ENCODE data around the gene SSBP2. TPM values are rescaled to one million over a fixed set of nuclear protein-coding genes. Genes with fewer than 3 reads are reported as not detected.

The SSBP2 gene
- polyA plus RNA-seq, 1 donor: 27.8 TPM

- 80% methylated on average over 1 of the region's 4 CpGs for WGBS (ENCODE audit: insufficient coverage, low lambda C conversion rate)
- no peaks in the 10 kb centered on the region for H3K36me3 ChIP-seq (ENCODE audit: control insufficient read depth, insufficient read depth, low read length)
- no peak overlapping the region for H3K4me3 ChIP-seq (ENCODE audit: low read length)
- no peaks in the 10 kb centered on the region for H3K27me3 ChIP-seq (ENCODE audit: control insufficient read depth, insufficient read depth, low read length)
- no peaks in the 10 kb centered on the region for H3K9me3 ChIP-seq (ENCODE audit: control insufficient read depth, low read depth, low read length)
- H3K4me1 ChIP-seq (ENCODE audit: control insufficient read depth, insufficient read depth, low read length): no peaks in the 10 kb centered on the region
- DNase-seq: no peak
- no peak overlapping the region for H3K27ac ChIP-seq (ENCODE audit: low read length)
Measured at GRCh38 chr5:81785322-81785721, 34.4 kb upstream of the SSBP2 start.

DNA sequence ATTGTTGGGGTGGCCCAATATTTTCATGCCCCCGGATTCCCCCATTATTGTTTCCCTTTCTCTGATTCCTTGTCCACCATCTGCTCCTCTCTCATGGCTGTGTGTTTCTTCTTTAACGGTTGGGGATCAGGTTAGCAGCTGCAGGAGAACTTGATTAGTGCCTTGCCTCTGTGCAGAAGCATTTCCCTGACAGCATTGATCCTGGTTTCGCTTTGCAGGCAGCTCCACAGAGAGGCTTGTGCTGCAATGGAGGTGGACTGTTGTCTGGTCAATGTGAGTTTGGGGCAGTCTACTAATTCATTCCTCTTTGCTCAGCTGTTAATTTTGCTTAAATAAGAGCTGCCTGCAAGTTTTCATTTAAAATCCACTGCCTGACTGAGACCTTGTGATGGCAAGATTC is 32.5 kb upstream of the SSBP2 start:
- H3K27me3 ChIP-seq (ENCODE audit: control insufficient read depth, insufficient read depth, low read length): no peaks in the 10 kb centered on the region
- H3K4me1 ChIP-seq (ENCODE audit: control insufficient read depth, insufficient read depth, low read length): peaks cover 7% of the 10 kb centered on the region
- H3K9me3 ChIP-seq (ENCODE audit: control insufficient read depth, low read depth, low read length): no peaks in the 10 kb centered on the region
- no peak overlapping the region for H3K4me3 ChIP-seq (ENCODE audit: low read length)
- WGBS (ENCODE audit: insufficient coverage, low lambda C conversion rate): 75% methylated on average over 1 of the region's 3 CpGs
- no peak overlapping the region for H3K27ac ChIP-seq (ENCODE audit: low read length)
- no peaks in the 10 kb centered on the region for H3K36me3 ChIP-seq (ENCODE audit: control insufficient read depth, insufficient read depth, low read length)
- DNase-seq: no peak

DNA sequence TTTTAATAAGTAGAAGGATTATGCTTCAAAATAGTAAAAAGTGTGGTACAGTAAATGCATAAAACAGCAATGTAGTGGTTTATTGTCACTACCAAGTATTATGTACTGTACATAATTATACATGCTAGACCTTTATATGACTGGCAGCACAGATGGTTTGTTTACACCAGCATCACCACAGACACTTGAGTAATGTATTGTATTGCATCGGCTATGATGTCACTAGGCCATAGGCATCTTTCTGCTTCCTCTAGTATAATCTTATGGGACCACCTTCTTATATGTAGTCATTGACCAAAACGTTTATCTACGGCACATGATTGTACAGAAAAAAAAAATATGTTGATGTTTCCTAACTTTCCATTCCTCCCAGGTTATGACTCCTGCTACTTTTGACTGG is 31.9 kb upstream of the SSBP2 start:
- Histone ChIP-seq H3K4me1 (ENCODE audit: control insufficient read depth, insufficient read depth, low read length) (peaks cover 7% of the 10 kb centered on the region), H3K27me3 (ENCODE audit: control insufficient read depth, insufficient read depth, low read length) (no peaks in the 10 kb centered on the region), H3K36me3 (ENCODE audit: control insufficient read depth, insufficient read depth, low read length) (no peaks in the 10 kb centered on the region), H3K27ac (ENCODE audit: low read length) (no peak overlapping the region), H3K4me3 (ENCODE audit: low read length) (no peak overlapping the region), H3K9me3 (ENCODE audit: control insufficient read depth, low read depth, low read length) (no peaks in the 10 kb centered on the region)
- DNase-seq: no peak
- WGBS (ENCODE audit: insufficient coverage, low lambda C conversion rate): no CpG with 5 or more reads among the region's 3 CpGs

DNA sequence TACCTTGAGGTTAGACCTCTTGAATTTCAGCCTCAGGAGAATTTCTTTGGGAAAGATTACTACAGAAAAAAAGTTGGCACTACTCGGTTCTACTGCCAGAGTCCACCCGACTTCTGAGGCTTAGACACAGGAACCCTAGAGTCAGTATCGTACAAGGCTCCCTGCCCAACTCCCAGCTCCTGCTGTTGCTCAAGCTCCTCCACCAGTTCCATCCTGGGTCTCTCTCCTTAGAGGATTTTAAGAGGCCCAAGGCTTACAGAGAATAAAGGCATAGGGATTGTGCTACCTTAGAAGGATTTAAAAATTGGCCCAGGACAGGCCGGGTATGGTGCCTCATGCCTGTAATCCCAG is 29.0 kb upstream of the SSBP2 start:
- whole genome bisulfite sequencing (ENCODE audit: insufficient coverage, low lambda C conversion rate): no CpG with 5 or more reads among the region's 4 CpGs
- Histone ChIP-seq H3K36me3 (ENCODE audit: control insufficient read depth, insufficient read depth, low read length) (no peaks in the 10 kb centered on the region), H3K4me1 (ENCODE audit: control insufficient read depth, insufficient read depth, low read length) (peaks cover 7% of the 10 kb centered on the region), H3K4me3 (ENCODE audit: low read length) (no peak overlapping the region), H3K27me3 (ENCODE audit: control insufficient read depth, insufficient read depth, low read length) (no peaks in the 10 kb centered on the region), H3K9me3 (ENCODE audit: control insufficient read depth, low read depth, low read length) (no peaks in the 10 kb centered on the region), H3K27ac (ENCODE audit: low read length) (no peak overlapping the region)
- DNase-seq: no peak

- no CpG with 5 or more reads among the region's 5 CpGs for WGBS (ENCODE audit: insufficient coverage, low lambda C conversion rate)
- peak overlapping the region; percentile 22 for H3K4me3 ChIP-seq (ENCODE audit: low read length)
- no peaks in the 10 kb centered on the region for H3K9me3 ChIP-seq (ENCODE audit: control insufficient read depth, low read depth, low read length)
Measured at GRCh38 chr5:81779125-81779915, 28.4 kb upstream of the SSBP2 start.

GRCh38 chr5:81778642-81779041 is 27.7 kb upstream of the SSBP2 start:
- Histone ChIP-seq H3K4me1 (ENCODE audit: control insufficient read depth, insufficient read depth, low read length) (peaks cover 7% of the 10 kb centered on the region), H3K27me3 (ENCODE audit: control insufficient read depth, insufficient read depth, low read length) (no peaks in the 10 kb centered on the region), H3K36me3 (ENCODE audit: control insufficient read depth, insufficient read depth, low read length) (no peaks in the 10 kb centered on the region), H3K4me3 (ENCODE audit: low read length) (no peak overlapping the region), H3K27ac (ENCODE audit: low read length) (peak overlapping the region; percentile 32), H3K9me3 (ENCODE audit: control insufficient read depth, low read depth, low read length) (no peaks in the 10 kb centered on the region)
- peak in 1 of 2 donors; percentile 7 for DNase-seq
- WGBS (ENCODE audit: insufficient coverage, low lambda C conversion rate): 92% methylated on average over 2 of the region's 3 CpGs

More at GRCh38 chr5:81779125-81779915, 28.4 kb upstream of the SSBP2 start:
- Histone ChIP-seq H3K4me1 (ENCODE audit: control insufficient read depth, insufficient read depth, low read length) (peaks cover 7% of the 10 kb centered on the region), H3K27me3 (ENCODE audit: control insufficient read depth, insufficient read depth, low read length) (no peaks in the 10 kb centered on the region), H3K27ac (ENCODE audit: low read length) (peak overlapping the region; percentile 32), H3K36me3 (ENCODE audit: control insufficient read depth, insufficient read depth, low read length) (no peaks in the 10 kb centered on the region)
- DNase-seq: peak in 1 of 2 donors; percentile 54

DNA sequence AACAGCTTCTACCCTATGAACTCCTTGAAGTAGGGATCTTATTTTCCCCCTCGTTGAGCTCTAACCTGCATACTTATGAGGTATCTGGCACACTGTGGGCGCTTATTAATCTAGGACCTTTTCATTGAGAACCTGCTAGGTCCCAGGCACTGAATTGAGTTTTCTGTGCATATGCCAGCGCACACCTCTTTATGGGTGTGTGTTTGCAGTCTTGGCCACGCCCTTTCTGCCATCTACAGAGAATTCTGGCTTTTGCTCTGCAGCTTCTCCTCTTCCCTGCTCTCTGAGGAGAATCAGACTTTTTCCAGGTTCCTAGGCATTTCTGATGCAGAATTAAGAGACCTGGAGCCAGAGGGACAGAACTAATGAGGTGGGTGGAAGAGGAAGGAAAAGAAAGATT is 25.4 kb upstream of the SSBP2 start:
- Histone ChIP-seq H3K27me3 (ENCODE audit: control insufficient read depth, insufficient read depth, low read length) (no peaks in the 10 kb centered on the region), H3K36me3 (ENCODE audit: control insufficient read depth, insufficient read depth, low read length) (no peaks in the 10 kb centered on the region), H3K27ac (ENCODE audit: low read length) (no peak overlapping the region), H3K4me1 (ENCODE audit: control insufficient read depth, insufficient read depth, low read length) (peaks cover 7% of the 10 kb centered on the region), H3K4me3 (ENCODE audit: low read length) (no peak overlapping the region), H3K9me3 (ENCODE audit: control insufficient read depth, low read depth, low read length) (no peaks in the 10 kb centered on the region)
- DNase-seq: no peak
- WGBS (ENCODE audit: insufficient coverage, low lambda C conversion rate): no CpG with 5 or more reads among the region's 4 CpGs

- WGBS (ENCODE audit: insufficient coverage, low lambda C conversion rate): no CpG with 5 or more reads among the region's 2 CpGs
- H3K27me3 ChIP-seq (ENCODE audit: control insufficient read depth, insufficient read depth, low read length): no peaks in the 10 kb centered on the region
- H3K36me3 ChIP-seq (ENCODE audit: control insufficient read depth, insufficient read depth, low read length): no peaks in the 10 kb centered on the region
- no peak for DNase-seq
- no peak overlapping the region for H3K27ac ChIP-seq (ENCODE audit: low read length)
- H3K9me3 ChIP-seq (ENCODE audit: control insufficient read depth, low read depth, low read length): no peaks in the 10 kb centered on the region
- H3K4me3 ChIP-seq (ENCODE audit: low read length): no peak overlapping the region
- peaks cover 4% of the 10 kb centered on the region for H3K4me1 ChIP-seq (ENCODE audit: control insufficient read depth, insufficient read depth, low read length)
Measured at GRCh38 chr5:81774374-81774773, 23.5 kb upstream of the SSBP2 start.

DNA sequence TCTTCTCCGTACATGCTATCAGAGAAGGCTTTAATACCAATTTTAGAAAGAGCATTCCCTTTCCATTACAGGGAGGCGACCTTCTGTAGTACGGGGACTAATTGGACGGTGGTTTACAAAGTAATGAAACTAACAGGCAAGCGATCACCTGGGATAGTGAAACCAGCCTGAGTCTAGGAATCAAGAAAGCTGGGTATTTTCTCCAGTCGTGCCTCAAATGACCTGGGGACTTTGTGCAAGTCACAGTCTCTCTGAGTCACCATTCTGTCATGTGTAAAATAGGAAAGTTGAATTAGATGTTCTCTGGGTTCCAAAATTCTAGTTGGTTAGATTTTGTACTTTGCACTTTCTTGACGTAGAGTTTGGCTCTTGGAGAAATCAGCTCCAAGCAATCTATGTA is 22.7 kb upstream of the SSBP2 start:
- no CpG with 5 or more reads among the region's 7 CpGs for WGBS (ENCODE audit: insufficient coverage, low lambda C conversion rate)
- Histone ChIP-seq H3K9me3 (ENCODE audit: control insufficient read depth, low read depth, low read length) (no peaks in the 10 kb centered on the region), H3K27ac (ENCODE audit: low read length) (no peak overlapping the region), H3K27me3 (ENCODE audit: control insufficient read depth, insufficient read depth, low read length) (no peaks in the 10 kb centered on the region), H3K4me1 (ENCODE audit: control insufficient read depth, insufficient read depth, low read length) (no peaks in the 10 kb centered on the region), H3K4me3 (ENCODE audit: low read length) (no peak overlapping the region), H3K36me3 (ENCODE audit: control insufficient read depth, insufficient read depth, low read length) (no peaks in the 10 kb centered on the region)
- no peak for DNase-seq

- H3K9me3 ChIP-seq (ENCODE audit: control insufficient read depth, low read depth, low read length): no peaks in the 10 kb centered on the region
- no peaks in the 10 kb centered on the region for H3K36me3 ChIP-seq (ENCODE audit: control insufficient read depth, insufficient read depth, low read length)
- no peaks in the 10 kb centered on the region for H3K27me3 ChIP-seq (ENCODE audit: control insufficient read depth, insufficient read depth, low read length)
- no peak for DNase-seq
- H3K27ac ChIP-seq (ENCODE audit: low read length): no peak overlapping the region
- H3K4me1 ChIP-seq (ENCODE audit: control insufficient read depth, insufficient read depth, low read length): no peaks in the 10 kb centered on the region
- H3K4me3 ChIP-seq (ENCODE audit: low read length): no peak overlapping the region
- no CpG with 5 or more reads among the region's 3 CpGs for whole genome bisulfite sequencing (ENCODE audit: insufficient coverage, low lambda C conversion rate)
Measured at GRCh38 chr5:81773161-81773560, 22.3 kb upstream of the SSBP2 start.

DNA sequence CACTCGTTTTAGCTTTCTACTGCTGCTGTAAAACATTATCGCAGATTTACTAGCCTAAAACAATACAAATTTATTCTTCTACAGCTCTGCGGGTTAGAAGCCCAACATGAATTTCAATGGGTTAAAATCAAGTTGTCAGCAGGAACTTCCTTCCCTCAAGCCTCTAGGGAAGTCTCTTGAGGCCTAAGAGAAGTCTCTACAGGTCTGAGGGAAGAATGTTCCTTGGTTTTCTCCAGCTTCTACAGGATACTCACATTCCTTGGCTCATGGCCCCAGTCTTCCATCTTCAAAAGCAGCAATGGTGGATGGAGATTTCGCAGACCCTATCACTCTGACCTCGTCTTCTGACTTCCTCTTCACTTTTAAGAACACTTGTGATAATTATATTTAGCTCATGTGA is 21.6 kb upstream of the SSBP2 start:
- no peaks in the 10 kb centered on the region for H3K27me3 ChIP-seq (ENCODE audit: control insufficient read depth, insufficient read depth, low read length)
- WGBS (ENCODE audit: insufficient coverage, low lambda C conversion rate): 100% methylated on average over 2 of the region's 5 CpGs

More for the DNA sequence above, 21.6 kb upstream of the SSBP2 start:
- no peak for DNase-seq
- Histone ChIP-seq H3K4me1 (ENCODE audit: control insufficient read depth, insufficient read depth, low read length) (no peaks in the 10 kb centered on the region), H3K27ac (ENCODE audit: low read length) (no peak overlapping the region), H3K9me3 (ENCODE audit: control insufficient read depth, low read depth, low read length) (no peaks in the 10 kb centered on the region), H3K36me3 (ENCODE audit: control insufficient read depth, insufficient read depth, low read length) (no peaks in the 10 kb centered on the region), H3K4me3 (ENCODE audit: low read length) (no peak overlapping the region)
